ENCODE results near the gene TFE3.

The TFE3 gene

GRCh38 chrX:49043220-49043986 lies at the start of gene TFE3:
TSS of gene TFE3 (minus strand) at chrX:49043357. CDS start at chrX:49043226, 131 bp downstream.
- DNase-seq (ENCODE audit: low read depth): peak; percentile 98
- Histone ChIP-seq H3K36me3 (ENCODE audit: control insufficient read depth, insufficient read depth, low read length, severe bottlenecking) (peaks cover 12% of the 10 kb centered on the region), H3K4me3 (ENCODE audit: low read length) (peak within 1 kb of the TSS; percentile 93), H3K4me1 (ENCODE audit: control insufficient read depth, insufficient read depth, low read length) (peaks cover 15% of the 10 kb centered on the region), H3K9ac (ENCODE audit: low read length) (peak within 1 kb of the TSS; percentile 96), H3K9me3 (ENCODE audit: control insufficient read depth, low read length) (no peaks in the 10 kb centered on the region), H3K27me3 (replicated peaks; ENCODE audit: control insufficient read depth, insufficient read depth, low read length) (no peaks in the 10 kb centered on the region)

- no peaks in the 10 kb centered on the region for H3K36me3 ChIP-seq (ENCODE audit: control insufficient read depth, insufficient read depth, low read length, severe bottlenecking)
- H3K4me3 ChIP-seq (ENCODE audit: low read length): no peak overlapping the region
- H3K9me3 ChIP-seq (ENCODE audit: control insufficient read depth, low read length): no peaks in the 10 kb centered on the region
- H3K27me3 ChIP-seq (replicated peaks; ENCODE audit: control insufficient read depth, insufficient read depth, low read length): no peaks in the 10 kb centered on the region
- no peaks in the 10 kb centered on the region for H3K4me1 ChIP-seq (ENCODE audit: control insufficient read depth, insufficient read depth, low read length)
- H3K9ac ChIP-seq (ENCODE audit: low read length): no peak overlapping the region
- DNase-seq (ENCODE audit: low read depth): no peak
These were observed 46.4 kb upstream of the TFE3 start for GRCh38 chrX:49089553-49089952.

GRCh38 chrX:49082271-49082871 lies 39.2 kb upstream of the TFE3 start:
- Histone ChIP-seq H3K4me3 (ENCODE audit: low read length) (no peak overlapping the region), H3K27me3 (replicated peaks; ENCODE audit: control insufficient read depth, insufficient read depth, low read length) (no peaks in the 10 kb centered on the region), H3K9ac (ENCODE audit: low read length) (no peak overlapping the region), H3K4me1 (ENCODE audit: control insufficient read depth, insufficient read depth, low read length) (peaks cover 7% of the 10 kb centered on the region), H3K36me3 (ENCODE audit: control insufficient read depth, insufficient read depth, low read length, severe bottlenecking) (peaks cover 4% of the 10 kb centered on the region), H3K9me3 (ENCODE audit: control insufficient read depth, low read length) (no peaks in the 10 kb centered on the region)
- DNase-seq (ENCODE audit: low read depth): no peak

GRCh38 chrX:49079489-49080428 lies 36.6 kb upstream of the TFE3 start, which contains the start of gene WDR45:
TSS of gene WDR45 (minus strand) at chrX:49079887. CDS start at chrX:49078095, 1,792 bp downstream.
- Histone ChIP-seq H3K27me3 (replicated peaks; ENCODE audit: control insufficient read depth, insufficient read depth, low read length) (no peaks in the 10 kb centered on the region), H3K9me3 (ENCODE audit: control insufficient read depth, low read length) (no peaks in the 10 kb centered on the region)

GRCh38 chrX:49077941-49078340 lies 34.8 kb upstream of the TFE3 start:
- peaks cover 10% of the 10 kb centered on the region for H3K36me3 ChIP-seq (ENCODE audit: control insufficient read depth, insufficient read depth, low read length, severe bottlenecking)
- peaks cover 12% of the 10 kb centered on the region for H3K4me1 ChIP-seq (ENCODE audit: control insufficient read depth, insufficient read depth, low read length)
- no peaks in the 10 kb centered on the region for H3K27me3 ChIP-seq (replicated peaks; ENCODE audit: control insufficient read depth, insufficient read depth, low read length)
- no peaks in the 10 kb centered on the region for H3K9me3 ChIP-seq (ENCODE audit: control insufficient read depth, low read length)
- H3K4me3 ChIP-seq (ENCODE audit: low read length): no peak overlapping the region
- H3K9ac ChIP-seq (ENCODE audit: low read length): no peak overlapping the region
- DNase-seq (ENCODE audit: low read depth): no peak

More at GRCh38 chrX:49079489-49080428, 36.6 kb upstream of the TFE3 start, which contains the start of gene WDR45:
- H3K36me3 ChIP-seq (ENCODE audit: control insufficient read depth, insufficient read depth, low read length, severe bottlenecking): peaks cover 10% of the 10 kb centered on the region
- DNase-seq (ENCODE audit: low read depth): peak; percentile 80
- H3K4me3 ChIP-seq (ENCODE audit: low read length): peak within 1 kb of the TSS; percentile 91
- peaks cover 7% of the 10 kb centered on the region for H3K4me1 ChIP-seq (ENCODE audit: control insufficient read depth, insufficient read depth, low read length)
- H3K9ac ChIP-seq (ENCODE audit: low read length): peak within 1 kb of the TSS; percentile 94

- no peak for DNase-seq (ENCODE audit: low read depth)
- no peaks in the 10 kb centered on the region for H3K9me3 ChIP-seq (ENCODE audit: control insufficient read depth, low read length)
These were observed 32.2 kb upstream of the TFE3 start for GRCh38 chrX:49075347-49075746.

GRCh38 chrX:49073601-49074575 lies 30.7 kb upstream of the TFE3 start, which contains the start of gene PRAF2:
TSS of gene PRAF2 (minus strand) at chrX:49074002. CDS start at chrX:49073987, 15 bp downstream.
- peak; percentile 93 for DNase-seq (ENCODE audit: low read depth)
- Histone ChIP-seq H3K4me3 (ENCODE audit: low read length) (peak within 1 kb of the TSS; percentile 85), H3K4me1 (ENCODE audit: control insufficient read depth, insufficient read depth, low read length) (peaks cover 15% of the 10 kb centered on the region), H3K36me3 (ENCODE audit: control insufficient read depth, insufficient read depth, low read length, severe bottlenecking) (peaks cover 10% of the 10 kb centered on the region), H3K9me3 (ENCODE audit: control insufficient read depth, low read length) (no peaks in the 10 kb centered on the region), H3K9ac (ENCODE audit: low read length) (peak within 1 kb of the TSS; percentile 87), H3K27me3 (replicated peaks; ENCODE audit: control insufficient read depth, insufficient read depth, low read length) (no peaks in the 10 kb centered on the region)

More at GRCh38 chrX:49075347-49075746, 32.2 kb upstream of the TFE3 start:
- Histone ChIP-seq H3K36me3 (ENCODE audit: control insufficient read depth, insufficient read depth, low read length, severe bottlenecking) (peaks cover 10% of the 10 kb centered on the region), H3K4me1 (ENCODE audit: control insufficient read depth, insufficient read depth, low read length) (peaks cover 18% of the 10 kb centered on the region), H3K27me3 (replicated peaks; ENCODE audit: control insufficient read depth, insufficient read depth, low read length) (no peaks in the 10 kb centered on the region), H3K4me3 (ENCODE audit: low read length) (no peak overlapping the region), H3K9ac (ENCODE audit: low read length) (no peak overlapping the region)

- no peaks in the 10 kb centered on the region for H3K9me3 ChIP-seq (ENCODE audit: control insufficient read depth, low read length)
- no peaks in the 10 kb centered on the region for H3K27me3 ChIP-seq (replicated peaks; ENCODE audit: control insufficient read depth, insufficient read depth, low read length)
- H3K4me3 ChIP-seq (ENCODE audit: low read length): peak overlapping the region; percentile 85
- H3K9ac ChIP-seq (ENCODE audit: low read length): peak overlapping the region; percentile 87
- peaks cover 9% of the 10 kb centered on the region for H3K36me3 ChIP-seq (ENCODE audit: control insufficient read depth, insufficient read depth, low read length, severe bottlenecking)
- H3K4me1 ChIP-seq (ENCODE audit: control insufficient read depth, insufficient read depth, low read length): peaks cover 11% of the 10 kb centered on the region
- DNase-seq (ENCODE audit: low read depth): peak; percentile 30
These were observed 29.5 kb upstream of the TFE3 start for GRCh38 chrX:49072712-49073095.

GRCh38 chrX:49071877-49072711 lies 28.9 kb upstream of the TFE3 start:
- H3K4me3 ChIP-seq (ENCODE audit: low read length): peak overlapping the region; percentile 85
- H3K36me3 ChIP-seq (ENCODE audit: control insufficient read depth, insufficient read depth, low read length, severe bottlenecking): peaks cover 3% of the 10 kb centered on the region
- H3K9me3 ChIP-seq (ENCODE audit: control insufficient read depth, low read length): no peaks in the 10 kb centered on the region
- no peaks in the 10 kb centered on the region for H3K27me3 ChIP-seq (replicated peaks; ENCODE audit: control insufficient read depth, insufficient read depth, low read length)
- DNase-seq (ENCODE audit: low read depth): peak; percentile 49
- H3K4me1 ChIP-seq (ENCODE audit: control insufficient read depth, insufficient read depth, low read length): peaks cover 11% of the 10 kb centered on the region
- peak overlapping the region; percentile 87 for H3K9ac ChIP-seq (ENCODE audit: low read length)
